HG03025 (cell line): Measurements from ENCODE around the gene RIMBP2.
"Not testable (repeated sequence)": the region's sequence is repeated elsewhere in the genome, so short reads cannot be mapped to it uniquely, and the experiment has no call there.

Experiments used
- ATAC-seq: cut with Tn5 transposase; IDR thresholded peaks from one replicate; pipeline ENCODE4 v1.9.1; 2021; ENCODE audit warnings: mild to moderate bottlenecking, moderate library complexity; ENCODE audit not compliant: unreplicated experiment, low FRiP score

Gene RIMBP2

GRCh38 chr12:130706885-130707570, 9.1 kb downstream of the RIMBP2 start:
- no peak for ATAC-seq

DNA sequence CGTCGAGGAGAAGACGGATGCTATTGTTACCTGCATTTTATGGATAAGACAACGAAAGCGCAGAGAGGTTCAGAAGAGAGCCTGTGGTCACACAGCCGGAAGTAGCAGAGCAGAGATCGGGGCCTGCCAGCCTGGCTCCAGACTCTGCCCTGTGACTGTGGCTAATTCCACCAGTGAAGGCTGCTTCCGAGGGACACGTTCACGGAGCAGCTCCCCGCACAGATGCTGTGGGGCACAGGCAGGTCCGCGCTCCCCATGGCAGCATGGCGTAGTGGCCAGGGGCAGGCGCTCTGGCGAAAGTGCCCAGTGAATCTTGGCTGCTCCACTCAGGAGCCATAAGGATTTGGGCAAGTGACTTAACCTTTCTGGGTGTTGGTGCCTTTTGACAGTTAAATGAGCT, 9.8 kb downstream of the RIMBP2 start:
- no peak for ATAC-seq

- ATAC-seq = no peak
Measured at GRCh38 chr12:130705178-130705822, 10.8 kb downstream of the RIMBP2 start.

- no peak for ATAC-seq
Measured at GRCh38 chr12:130704606-130705005, 11.5 kb downstream of the RIMBP2 start.

GRCh38 chr12:130703733-130704375, 12.2 kb downstream of the RIMBP2 start:
- no peak for ATAC-seq

- no peak for ATAC-seq
Measured at GRCh38 chr12:130702966-130703732, 12.9 kb downstream of the RIMBP2 start.

- ATAC-seq = no peak
Measured at GRCh38 chr12:130701402-130701744, 14.7 kb downstream of the RIMBP2 start.

- no peak for ATAC-seq
Measured at GRCh38 chr12:130700492-130701401, 15.4 kb downstream of the RIMBP2 start.

DNA sequence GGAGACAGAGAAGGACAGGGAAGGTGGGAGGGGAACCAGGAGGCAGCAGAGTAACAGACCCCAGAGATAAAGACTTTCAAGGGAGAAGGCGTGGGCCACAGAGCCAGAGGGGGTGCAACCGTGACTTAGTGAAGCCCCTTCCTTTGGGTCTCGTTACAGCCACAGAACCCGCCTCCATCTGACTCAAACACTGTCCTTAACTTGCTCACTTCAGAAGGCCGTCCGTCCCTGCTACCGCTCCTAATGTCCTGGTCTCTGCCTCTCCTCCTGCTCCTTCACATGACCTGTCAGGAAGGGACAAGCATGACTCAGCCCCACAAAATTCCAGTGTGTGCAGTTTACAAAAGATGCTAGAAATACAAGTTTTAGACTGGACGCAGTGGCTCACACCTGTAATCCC, 18.0 kb downstream of the RIMBP2 start:
- ATAC-seq = no peak

- no peak for ATAC-seq
Measured at GRCh38 chr12:130696379-130697100, 19.6 kb downstream of the RIMBP2 start.

- ATAC-seq = no peak
Measured at GRCh38 chr12:130695061-130695460, 21.0 kb downstream of the RIMBP2 start.

GRCh38 chr12:130689408-130690405, 26.4 kb downstream of the RIMBP2 start:
- ATAC-seq = no peak

DNA sequence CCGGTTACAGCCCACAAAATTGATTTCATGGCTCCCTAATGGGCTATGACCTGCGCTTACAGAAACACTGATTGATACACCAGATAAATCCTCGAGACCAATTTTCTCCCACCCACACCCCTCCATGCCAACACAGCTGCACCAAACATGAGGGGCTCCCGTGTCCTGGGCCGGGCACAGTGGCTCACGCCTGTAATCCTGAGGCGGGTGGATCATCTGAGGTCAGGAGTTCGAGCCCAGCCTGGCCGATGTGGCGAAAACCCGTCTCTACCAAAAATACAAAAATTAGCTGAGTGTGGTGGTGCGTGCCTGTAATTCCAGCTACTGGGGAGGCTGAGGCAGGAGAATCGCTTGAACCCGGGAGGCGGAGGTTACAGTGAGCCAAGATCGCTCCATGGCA, 27.1 kb downstream of the RIMBP2 start:
- ATAC-seq = not testable (repeated sequence)

- no peak for ATAC-seq
Measured at GRCh38 chr12:130687796-130688778, 28.0 kb downstream of the RIMBP2 start.

- no peak for ATAC-seq
Measured at GRCh38 chr12:130687190-130687589, 28.9 kb downstream of the RIMBP2 start.

GRCh38 chr12:130686511-130686991, 29.5 kb downstream of the RIMBP2 start:
- no peak for ATAC-seq

DNA sequence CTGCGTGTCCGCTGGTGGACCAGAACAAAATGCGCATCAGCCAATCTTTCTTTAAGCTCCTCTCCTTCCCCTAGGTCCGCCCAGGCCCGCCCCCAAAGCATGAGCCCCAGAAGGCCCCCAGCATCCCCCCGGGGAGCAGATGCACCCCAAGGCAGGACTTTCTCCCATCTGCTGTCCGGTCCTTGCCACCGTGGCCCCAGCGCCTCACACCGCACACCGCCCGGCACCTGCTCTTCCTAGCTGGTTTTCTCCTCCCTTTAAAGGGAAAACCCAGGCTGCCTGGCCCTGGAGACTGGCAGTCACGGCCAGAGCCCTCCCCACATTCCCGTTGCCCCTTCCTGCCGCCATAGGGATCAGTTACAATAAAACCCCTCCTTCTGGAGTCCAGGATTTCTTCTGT, 30.2 kb downstream of the RIMBP2 start:
- ATAC-seq = no peak
